NCI-H1930 (cell line): Measurements from ENCODE around the gene BCL11B.

Source experiments
- DNase-seq, 2 experiments: peaks; one replicate each; lab custom pipeline; 2025; lab: John Stamatoyannopoulos, UW

BCL11B gene

DNA sequence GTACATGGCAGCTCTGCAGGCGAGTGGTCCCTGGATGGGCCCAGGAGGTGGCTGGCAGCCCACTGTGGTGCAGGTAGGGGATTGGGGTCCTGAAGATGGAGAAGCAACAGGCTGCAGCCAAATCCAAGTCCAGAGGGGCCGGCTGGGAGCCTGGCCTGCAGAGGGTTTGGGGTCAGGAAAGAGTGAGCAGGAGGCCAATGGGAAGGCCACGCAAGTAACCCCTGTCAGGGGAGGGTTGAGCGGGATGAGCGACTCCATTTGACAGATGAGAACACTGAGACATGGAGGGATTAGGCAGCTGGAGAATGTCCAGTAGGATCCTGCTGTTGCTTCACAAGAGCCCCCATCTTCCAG is 136.0 kb downstream of the BCL11B start:
- DNase-seq, result no peak

DNA sequence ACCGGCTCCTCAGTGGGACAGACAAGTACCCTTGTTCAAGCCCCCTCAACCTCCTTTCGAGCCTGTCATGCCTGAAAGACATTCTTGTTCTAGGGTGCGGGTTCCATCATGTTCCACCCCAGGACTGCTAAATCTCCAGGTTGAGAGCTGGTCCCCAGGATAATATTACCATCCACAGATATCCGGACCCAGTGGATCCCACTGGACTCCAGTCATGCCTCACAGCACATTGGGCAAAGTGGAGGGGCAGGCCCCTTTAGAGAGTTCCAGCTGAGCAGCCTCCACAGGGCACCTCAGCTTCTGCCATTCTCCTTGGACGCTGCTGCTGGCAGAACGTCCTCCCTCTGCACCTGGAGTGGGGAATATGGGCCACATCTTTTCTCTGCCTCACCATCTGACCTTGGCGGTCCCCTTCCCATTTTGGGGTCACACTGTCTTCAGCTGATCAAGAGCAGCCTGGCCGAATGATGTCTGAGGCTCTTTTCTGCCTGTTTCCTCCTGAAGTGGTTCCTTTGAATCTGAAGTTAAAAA is 137.4 kb downstream of the BCL11B start:
- no peak for DNase-seq

DNA sequence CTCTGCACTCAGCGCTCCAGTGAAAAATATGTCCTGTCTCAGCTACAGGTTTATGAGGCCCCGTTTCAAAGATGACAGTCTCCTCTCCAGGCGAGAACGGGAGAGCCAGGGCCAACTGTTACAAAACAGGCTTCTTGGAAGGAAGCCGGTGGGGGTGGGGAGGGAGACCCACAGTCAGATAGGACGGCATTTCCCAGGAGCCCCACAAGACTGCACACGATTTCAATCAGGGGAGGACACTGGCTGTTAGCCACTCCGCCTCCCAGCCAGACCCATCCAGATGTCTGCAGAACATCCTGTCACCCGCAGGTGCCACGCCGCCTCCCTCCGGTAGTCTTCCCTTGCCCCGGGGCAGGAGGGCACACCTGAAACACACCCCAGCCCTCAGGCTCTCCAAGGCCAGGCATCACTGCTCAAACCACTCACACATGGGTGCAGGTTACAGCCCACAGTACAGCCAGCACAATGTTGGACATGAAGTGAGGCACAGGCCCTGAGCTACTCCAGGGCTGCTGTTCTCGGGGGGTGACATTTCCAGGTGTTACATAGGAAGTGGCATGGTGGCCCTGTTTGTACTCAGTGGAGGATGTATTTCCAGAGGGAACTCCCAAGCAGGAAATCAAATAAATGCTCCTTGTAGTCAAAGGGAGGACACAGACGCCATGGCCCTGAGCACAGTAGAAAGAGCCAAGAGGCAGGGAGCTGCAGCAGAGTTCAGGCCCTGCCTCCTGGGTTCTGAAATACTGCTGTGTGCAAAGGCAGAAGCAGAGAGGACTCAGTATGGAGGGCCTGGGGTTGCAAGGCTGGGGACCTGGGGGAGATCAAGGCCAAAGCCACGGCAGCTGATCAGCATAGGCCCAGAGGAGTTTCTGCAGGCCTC is 138.1 kb downstream of the BCL11B start:
- DNase-seq, result no peak

DNA sequence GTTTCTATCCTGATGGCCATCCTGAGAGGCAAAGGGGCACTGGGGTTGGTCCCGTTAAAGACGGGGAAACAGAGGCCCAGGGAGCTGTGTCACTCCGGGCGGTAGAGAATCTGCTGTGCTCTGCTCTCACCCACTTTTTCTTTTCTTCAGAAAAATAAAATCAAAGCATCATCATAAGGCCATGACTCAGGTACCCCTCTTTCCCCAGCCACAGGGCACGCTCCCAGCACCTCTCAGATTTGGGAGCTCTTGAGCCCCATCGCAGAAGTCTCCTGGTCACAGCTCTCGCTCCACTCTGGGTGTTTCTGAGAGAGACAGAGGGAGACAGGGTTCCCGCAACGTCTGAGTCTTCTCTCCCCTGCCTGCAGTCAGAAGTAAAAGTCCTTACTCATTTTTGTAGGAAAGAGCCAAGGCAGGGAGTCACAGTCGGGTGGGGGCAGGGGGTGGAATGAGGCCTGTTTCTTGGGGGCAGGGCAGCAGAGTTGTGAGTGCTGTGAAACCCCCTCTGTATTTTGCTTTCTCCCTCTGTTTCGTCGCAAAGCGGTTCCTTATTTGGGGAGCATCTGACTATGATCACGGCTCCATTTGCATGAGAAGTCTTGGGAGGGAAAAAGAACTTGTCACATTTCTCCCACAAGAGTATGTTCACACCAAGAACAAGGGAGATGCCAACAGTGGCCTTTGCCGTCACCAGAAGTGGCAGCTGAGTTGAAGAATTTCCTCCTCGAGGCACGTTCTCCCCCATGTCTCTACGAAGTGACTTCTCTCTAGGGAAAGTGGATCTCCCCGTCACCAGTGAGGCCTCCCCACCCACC is 139.0 kb downstream of the BCL11B start:
- DNase-seq, result no peak

DNA sequence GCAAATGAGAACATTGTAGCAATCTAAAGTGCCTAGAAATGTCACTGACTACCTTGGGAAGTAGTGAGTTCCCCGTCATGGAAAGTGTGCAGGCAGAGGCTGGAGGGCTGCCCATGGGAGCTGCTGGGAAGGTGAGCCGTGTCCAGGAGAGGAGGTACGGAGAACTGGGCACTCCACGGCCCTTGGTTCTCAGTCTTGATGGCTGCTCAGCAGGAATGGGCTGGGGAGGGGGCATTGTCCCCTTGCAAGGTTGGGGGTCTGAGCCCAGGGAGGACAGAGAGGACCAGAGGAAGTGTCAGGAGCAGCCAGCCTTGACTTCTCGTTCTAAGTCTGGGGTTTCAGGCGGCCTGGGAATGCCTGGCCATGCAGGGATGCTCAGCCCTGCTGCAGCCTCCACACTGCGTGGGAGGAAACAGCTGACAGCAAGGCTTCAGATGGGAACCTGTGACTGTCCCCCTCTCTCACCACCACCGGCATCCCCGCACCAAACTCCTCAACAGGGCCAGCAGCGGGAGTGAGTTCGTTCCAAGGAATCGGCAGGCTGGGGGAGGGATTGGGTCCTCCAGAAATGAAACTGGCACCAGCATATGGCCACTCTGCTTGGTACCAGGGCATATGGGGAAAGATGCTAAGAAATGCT is 140.2 kb downstream of the BCL11B start:
- DNase-seq, result no peak

DNA sequence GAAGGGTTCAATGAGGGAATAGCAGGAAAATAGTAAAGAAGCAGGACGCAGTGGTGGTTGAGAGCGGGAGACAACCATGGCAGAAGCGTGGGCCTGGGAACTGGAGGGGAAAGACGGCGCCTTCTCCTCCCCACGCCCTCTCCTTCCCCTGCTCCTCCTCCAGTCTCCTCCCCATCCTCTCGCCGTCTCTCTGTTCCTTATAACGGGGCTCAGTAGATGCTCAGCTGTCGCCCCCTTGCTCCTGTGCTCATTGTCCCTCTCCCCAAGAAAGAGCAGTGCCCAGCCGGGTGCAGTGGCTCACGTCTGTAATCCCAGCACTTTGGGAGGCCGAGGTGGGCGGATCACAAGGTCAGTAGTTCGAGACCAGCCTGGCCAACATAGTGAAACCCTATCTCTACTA is 142.0 kb downstream of the BCL11B start:
- DNase-seq, result no peak

DNA sequence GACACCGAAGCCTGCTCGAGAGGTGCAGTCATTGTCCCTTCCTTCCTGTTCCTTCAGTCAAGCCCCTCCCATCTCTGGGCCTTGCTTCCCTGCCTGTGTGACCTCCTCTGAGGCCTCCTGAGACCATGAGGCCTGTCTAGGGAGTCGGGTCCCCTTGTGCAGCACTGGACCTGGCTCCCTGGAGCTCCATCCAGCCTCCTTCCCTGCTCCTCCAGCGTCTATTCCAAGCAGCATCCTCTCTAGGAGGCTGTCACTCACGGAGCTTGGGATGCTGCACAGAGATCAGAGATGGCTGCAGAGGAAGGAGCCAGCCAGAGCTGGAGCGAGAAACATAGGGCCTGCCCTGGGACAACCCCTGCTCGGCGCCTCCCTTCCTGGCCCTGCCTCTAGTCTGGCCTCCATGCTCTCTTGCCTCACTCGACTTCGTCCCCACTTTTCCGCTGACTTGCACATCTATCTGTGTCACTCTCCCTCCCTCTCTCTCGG is 142.7 kb downstream of the BCL11B start:
- DNase-seq, result no peak

DNA sequence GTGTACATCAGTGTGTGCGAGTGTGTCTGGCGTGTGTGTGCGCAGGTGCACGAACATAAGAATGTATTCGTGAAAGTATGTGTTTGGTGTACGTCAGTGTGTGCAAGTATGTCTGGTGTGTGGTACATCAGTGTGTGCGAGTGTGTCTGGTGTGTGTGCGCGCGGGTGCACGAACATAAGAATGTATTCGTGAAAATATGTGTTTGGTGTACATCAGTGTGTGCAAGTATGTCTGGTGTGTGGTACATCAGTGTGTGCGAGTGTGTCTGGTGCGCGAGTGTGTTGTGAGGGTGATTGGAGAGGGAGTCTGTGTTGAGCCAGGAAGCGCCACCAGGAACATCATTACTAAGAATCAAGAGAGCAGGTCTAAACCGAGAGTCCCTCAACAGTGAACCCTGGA is 143.8 kb downstream of the BCL11B start:
- DNase-seq, result no peak

DNA sequence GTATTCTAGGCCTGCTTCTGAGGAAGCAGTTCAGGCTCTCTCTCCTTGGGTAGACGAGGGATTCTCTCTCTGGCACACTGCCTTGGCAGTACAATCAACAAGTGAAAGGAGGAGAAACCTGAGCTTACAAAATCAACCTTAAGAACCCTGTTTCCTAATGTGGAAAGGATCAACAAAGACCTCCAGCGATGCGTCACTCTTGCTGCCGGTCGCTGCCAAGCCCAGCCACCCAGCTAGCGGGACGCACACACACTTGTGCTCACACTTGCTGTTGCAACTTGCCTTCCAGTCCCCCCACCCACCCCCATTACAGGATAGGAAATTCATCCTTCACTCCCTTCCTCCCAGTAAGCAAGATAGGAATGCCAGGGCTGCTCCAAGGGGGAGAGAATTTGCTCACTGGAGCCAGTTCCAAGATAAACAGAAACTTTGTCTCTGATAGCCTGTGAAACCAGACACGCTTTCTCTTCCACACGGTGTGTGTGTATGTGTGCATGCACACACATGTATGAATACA is 144.3 kb downstream of the BCL11B start:
- DNase-seq, result no peak

DNA sequence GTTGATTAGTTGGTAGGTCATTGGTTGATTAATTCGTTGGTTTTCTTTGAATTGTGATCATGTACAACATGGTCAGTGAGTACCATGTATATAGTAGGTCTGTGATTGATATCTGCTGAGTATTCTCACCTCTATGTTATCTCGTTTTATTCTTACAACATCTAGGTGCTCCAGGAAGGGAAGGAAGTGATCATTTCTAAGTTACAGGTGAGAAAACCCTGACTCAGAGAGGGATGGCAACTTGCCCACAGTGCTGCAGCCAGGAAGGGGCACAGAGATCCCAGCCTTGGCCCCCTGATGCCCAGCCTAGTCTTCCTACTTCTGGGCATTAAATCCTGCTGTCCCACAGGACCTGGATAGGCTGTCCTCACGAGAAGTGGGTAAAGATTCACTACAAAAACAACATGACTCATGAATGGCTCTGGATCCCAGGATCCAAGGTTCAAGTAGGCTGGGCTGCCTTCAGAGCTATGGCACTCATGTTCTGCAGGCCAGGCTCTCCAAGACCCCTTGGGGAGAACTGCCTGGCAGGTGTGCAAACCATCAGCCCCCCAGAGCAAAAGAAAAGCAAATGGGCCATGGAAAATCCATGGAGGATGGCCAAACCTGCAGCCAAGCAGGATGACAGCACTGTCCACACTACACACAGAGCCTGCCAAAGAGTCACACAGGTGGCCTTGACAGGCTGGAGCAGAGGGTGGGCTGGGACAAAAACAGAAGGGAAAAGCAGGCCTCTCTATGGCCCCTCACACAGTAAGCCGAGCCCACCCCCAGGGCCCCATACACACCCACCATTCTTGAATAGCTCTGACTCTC is 146.2 kb downstream of the BCL11B start:
- no peak for DNase-seq

DNA sequence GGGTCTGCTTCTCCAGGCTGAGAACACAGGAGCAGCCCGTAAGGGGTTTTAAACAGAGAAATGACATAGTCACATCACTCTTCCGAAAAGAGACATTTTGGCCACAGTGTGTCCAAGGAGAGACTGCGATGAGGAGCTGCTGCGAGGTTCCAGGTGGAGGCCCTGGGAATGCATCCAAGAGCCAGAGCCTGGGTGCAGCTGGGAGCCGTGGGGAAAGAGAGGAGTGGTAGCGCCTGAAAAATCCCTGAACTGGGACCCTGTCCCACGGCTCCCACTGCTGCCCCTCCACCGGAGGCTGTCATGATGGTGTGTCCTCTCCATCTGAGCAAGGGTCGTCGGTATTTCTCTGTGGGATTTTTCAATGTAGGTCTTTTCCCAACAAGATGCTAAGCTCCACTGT is 146.9 kb downstream of the BCL11B start:
- DNase-seq, result no peak

DNA sequence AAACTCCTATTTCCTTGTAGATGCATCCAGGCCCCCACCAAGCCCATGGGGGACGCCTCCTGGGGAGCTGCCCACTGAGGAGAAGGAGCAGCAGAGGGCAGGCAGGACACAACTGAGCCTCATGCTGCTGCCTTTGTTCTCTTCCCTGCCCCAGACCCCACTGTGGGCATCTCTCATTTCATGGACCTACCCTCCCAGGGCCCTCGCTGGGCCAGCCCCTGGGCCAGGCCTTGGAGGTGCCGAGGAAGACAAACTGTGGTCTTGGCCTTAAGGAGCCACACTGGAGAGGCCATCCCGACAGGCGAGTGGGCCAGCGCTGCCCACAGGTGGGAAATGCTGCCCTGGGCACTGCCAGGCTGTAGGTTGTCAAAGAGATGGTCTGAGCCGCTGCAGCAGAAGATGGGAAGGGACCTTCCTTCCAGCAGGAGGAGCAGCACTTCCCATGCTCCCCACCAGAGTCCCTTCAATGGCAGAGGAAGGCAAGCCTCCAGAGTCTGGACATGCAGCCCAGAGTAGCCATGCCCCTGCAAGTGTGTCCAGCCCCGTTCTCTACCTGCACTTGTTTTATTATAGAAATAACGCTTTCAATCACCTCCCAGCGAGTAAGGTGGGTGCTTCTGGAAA is 147.4 kb downstream of the BCL11B start:
- DNase-seq, result no peak

DNA sequence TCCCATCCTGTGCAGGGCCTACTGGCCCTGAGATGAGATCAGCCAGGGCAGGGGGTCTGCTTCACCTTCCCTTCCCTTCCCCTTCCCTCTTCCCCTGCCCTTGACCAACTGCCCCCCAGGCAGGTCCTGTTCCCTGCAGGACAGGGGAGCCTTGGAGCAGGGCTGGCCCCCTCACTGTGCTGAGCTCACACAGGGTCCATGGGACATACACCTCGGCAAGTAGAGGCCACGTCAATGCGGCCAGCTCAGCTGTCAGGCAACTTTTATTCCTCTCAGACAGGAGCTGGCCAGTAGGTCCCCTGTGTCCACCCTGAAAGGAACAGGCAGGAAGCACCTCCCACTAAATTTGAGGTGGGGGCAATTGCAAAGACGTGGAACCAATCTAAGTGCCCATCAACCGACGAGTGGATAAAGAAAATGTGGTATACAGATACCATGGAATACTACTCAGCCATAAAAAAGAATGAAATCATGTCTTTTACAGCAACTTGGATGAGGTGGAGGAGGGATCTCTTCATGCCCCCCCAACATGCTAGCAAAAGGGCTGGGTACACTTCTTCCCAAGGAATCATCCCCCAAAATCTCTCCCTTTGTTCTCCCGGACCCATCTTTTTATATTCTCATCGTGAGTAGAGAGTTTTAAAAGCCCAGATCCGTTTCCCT is 148.7 kb downstream of the BCL11B start:
- no peak for DNase-seq

DNA sequence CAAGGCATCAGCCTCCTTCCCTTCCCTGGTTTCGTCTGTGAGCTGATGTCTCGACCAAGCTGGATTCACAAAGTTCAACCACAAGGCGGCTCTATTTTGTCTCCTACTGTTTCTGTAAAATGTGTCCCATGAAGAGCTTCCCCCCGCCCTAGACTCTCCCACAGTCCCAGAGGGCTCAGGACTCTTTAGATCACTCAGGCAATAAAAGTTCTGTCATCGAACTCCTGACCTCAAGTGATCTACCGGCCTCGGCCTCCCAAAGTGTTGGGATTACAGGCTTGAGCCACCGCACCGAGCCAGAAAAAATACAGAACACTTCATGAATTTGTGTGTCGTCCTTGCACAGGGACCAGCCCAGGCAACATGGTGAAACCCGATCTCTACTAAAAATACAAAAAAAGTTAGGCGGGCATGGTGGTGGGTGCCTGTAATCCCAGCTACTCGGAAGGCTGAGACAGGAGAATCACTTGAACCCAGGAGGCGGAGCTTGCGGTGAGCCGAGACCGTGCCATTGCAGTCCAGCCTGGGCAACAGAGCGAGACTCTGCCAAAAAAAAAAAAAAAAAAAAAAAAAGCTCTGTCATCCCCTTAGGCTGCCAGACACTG is 149.4 kb downstream of the BCL11B start:
- peak in 1 of 2 experiments; percentile 11 for DNase-seq

DNA sequence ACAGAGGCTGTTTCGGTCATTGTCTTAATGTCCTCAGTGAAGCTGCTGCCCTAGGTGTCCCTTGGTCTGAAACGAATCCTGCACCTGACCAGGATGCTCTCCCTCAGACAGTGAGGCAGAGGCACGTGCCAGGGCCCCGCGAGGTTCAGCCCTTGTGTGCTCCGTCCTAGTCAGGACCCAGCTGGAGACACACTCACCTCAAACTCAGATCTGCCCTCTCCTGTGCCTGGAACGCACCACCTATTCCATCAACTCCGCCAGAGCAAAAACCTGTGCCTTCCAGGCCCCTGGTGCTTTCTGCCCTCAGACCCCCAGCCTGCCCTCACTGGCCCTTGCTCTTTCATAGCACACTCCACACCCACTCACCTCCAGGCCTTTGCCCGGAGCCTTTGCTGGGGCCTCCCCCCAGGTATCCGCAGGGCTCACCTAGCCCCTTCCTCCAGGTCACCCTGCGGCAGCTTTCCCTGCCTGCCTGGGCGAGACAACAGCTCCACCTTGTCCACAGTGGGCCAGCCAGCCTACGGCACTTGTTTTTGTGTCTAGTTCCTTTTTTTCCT is 150.6 kb downstream of the BCL11B start:
- no peak for DNase-seq

DNA sequence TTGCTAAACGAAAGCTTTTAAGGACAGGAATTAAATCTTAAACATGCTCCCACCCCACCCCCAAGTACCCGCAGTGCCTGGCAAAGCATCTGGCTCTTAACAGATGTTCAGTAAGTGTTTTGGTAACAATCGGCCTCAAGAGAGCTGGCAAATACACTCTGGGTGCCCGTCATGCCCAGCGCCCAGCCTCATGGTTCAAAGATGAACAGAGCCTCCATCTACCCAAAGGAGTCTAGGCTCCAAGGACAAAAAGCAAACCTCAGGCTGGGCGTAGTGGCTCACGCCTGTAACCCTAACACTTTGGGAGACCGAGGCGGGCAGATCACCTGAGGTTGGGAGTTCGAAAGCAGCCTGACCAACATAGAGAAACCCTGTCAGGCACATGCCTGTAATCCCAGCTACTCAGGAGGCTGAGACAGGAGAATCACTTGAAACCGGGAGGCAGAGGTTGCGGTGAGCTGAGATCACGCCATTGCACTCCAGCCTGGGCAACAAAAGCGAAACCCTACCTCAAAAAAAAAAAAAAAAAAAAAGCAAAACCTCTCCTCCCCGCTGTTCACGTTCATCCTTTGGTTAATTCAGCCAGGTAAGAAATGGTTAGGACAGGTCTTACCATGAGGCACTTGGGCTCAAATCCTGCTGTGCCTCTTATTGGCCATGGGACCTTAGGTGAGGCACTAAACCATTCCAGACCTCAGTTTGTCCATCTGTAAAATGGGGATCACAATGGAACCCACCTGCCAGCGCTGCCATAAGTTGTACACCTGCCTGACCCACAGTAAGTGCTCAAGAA is 151.3 kb downstream of the BCL11B start:
- DNase-seq, result no peak

DNA sequence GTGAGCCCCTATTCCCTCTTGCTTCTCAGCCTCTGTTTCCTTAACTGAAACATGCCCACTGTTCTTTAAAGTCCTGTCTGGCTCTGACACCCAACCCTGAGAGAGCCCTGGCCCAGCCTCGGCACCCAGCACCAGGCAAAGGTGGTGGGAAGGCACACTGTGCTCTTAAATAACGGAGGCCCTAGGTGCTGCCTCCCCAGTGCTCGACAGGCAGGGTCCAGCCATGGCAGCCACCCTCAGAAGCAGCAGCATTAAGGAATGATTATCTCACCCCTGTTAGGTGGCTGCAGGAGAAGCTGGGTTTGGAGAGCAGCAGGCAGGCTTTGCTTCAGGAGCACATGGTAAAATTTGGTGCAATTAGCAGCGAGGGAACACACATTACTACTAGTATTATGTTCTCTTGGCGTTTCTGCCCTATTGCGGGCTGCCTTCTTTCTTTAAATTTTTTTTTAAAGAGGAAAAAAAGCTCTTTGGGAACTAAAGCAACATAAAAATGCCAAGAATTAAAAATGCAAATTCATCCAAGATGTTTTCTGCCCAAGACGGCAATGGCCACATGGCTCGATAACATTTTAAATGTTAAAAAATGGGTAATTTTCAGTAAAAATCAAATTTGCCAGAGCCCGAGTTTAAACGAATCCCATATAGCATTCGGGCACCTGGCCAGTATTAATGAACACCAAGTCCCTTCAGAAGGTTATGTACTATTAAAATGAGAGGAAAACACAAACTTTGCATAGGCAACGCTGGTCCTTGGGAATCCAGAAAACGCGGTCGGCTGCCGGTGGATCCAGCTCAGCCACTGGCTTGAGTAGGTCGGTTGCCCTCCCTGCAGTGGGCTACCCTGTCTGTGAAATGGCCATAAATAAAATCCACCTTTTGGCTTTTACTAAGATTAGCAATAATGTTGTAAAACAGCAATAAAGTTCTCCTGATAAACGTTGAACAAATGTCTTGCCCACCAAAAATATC is 152.2 kb downstream of the BCL11B start:
- DNase-seq, result no peak
